CD14-positive monocyte (primary cell): ENCODE measurements around the gene ROBO1. TPM values are rescaled to one million over a fixed set of nuclear protein-coding genes. Genes with fewer than 3 reads are reported as not detected.

ENCODE experiments used
- DNase-seq, 3 donors: peaks; one replicate each; pipeline ENCODE4 v3.0.0-alpha.2; 2011 to 2022
- H2AFZ ChIP-seq: 2 replicates; pipeline ENCODE4 v1.6.0; 2012; ENCODE audit warnings: mild to moderate bottlenecking, low read depth, low read length, inconsistent platforms; ENCODE audit not compliant: insufficient read depth, poor library complexity, severe bottlenecking
- H3K27ac ChIP-seq, 2 donors: 1 replicate in 1 of 2; 2 replicates in 1 of 2; pipeline ENCODE4 v1.5.1; 2012 to 2013; ENCODE audit warnings: low read length in 2 of 2, control low read depth in 1 of 2, inconsistent platforms in 1 of 2, low read depth in 1 of 2, mild to moderate bottlenecking in 1 of 2
- H3K27me3 ChIP-seq, 2 donors: one replicate each; pipeline versions ENCODE4 v1.6.0 to v1.6.1; 2011 to 2013; ENCODE audit warnings: low read length in 2 of 2; ENCODE audit not compliant: control insufficient read depth in 2 of 2, insufficient read depth in 2 of 2
- H3K36me3 ChIP-seq, 2 donors: replicated peaks in 1 of 2; 1 replicate in 1 of 2; 2 replicates in 1 of 2; pipeline versions ENCODE4 v1.5.1 to v1.6.1; 2012 to 2013; ENCODE audit warnings: low read length in 2 of 2, control low read depth in 1 of 2, inconsistent platforms in 1 of 2, mild to moderate bottlenecking in 1 of 2; ENCODE audit not compliant: insufficient read depth in 2 of 2, control insufficient read depth in 1 of 2
- H3K4me1 ChIP-seq, 2 donors: 1 replicate in 1 of 2; 2 replicates in 1 of 2; pipeline versions ENCODE4 v1.5.1 to v1.6.1; 2012 to 2013; ENCODE audit warnings: low read length in 2 of 2, control low read depth in 1 of 2, inconsistent platforms in 1 of 2, mild to moderate bottlenecking in 1 of 2, moderate library complexity in 1 of 2; ENCODE audit not compliant: insufficient read depth in 2 of 2, control insufficient read depth in 1 of 2
- H3K4me2 ChIP-seq: replicated peaks from 2 replicates; pipeline ENCODE3; 2012; ENCODE audit warnings: low read length, moderate library complexity, mild to moderate bottlenecking; ENCODE audit not compliant: poor library complexity, severe bottlenecking; ENCODE audit errors: extremely low read depth
- H3K4me3 ChIP-seq, 3 experiments: fragments of 200-600 bp in 1 of 3; sonication (generic) in 1 of 3; replicated peaks in 1 of 3; 1 replicate in 2 of 3; 2 replicates in 1 of 3; pipeline ENCODE4 v1.5.1; 2011 to 2013; ENCODE audit warnings: low read length in 3 of 3, mild to moderate bottlenecking in 3 of 3, control low read depth in 2 of 3, low read depth in 2 of 3, inconsistent platforms in 1 of 3, moderate library complexity in 1 of 3
- H3K79me2 ChIP-seq: 2 replicates; pipeline ENCODE4 v1.6.0; 2012; ENCODE audit warnings: mild to moderate bottlenecking, control low read depth, inconsistent platforms, low read length, moderate library complexity; ENCODE audit not compliant: insufficient read depth
- H3K9ac ChIP-seq: 2 replicates; pipeline ENCODE4 v1.6.0; 2017; ENCODE audit warnings: low read length, mild to moderate bottlenecking; ENCODE audit not compliant: insufficient read depth, poor library complexity, severe bottlenecking
- H3K9me3 ChIP-seq, 2 donors: replicated peaks in 1 of 2; 1 replicate in 1 of 2; 2 replicates in 1 of 2; pipeline versions ENCODE4 v1.5.1 to v1.6.1; 2012 to 2013; ENCODE audit warnings: low read length in 2 of 2, control low read depth in 1 of 2; ENCODE audit not compliant: control insufficient read depth in 1 of 2, insufficient read depth in 1 of 2
- H4K20me1 ChIP-seq: 2 replicates; pipeline ENCODE4 v1.6.0; 2012; ENCODE audit warnings: mild to moderate bottlenecking, low read length, control low read depth, moderate library complexity; ENCODE audit not compliant: insufficient read depth
- H3K27ac Mint-ChIP-seq, 7 donors: one replicate each; pipeline ENCODE4 v1.8.0; 2020; ENCODE audit warnings: mild to moderate bottlenecking in 7 of 7, mixed read lengths in 7 of 7, moderate library complexity in 6 of 7, inconsistent platforms in 2 of 7
- H3K27me3 Mint-ChIP-seq, 3 donors: one replicate each; pipeline ENCODE4 v1.8.0; 2021 to 2022; ENCODE audit warnings: low read depth in 3 of 3, mild to moderate bottlenecking in 3 of 3, mixed read lengths in 3 of 3, moderate library complexity in 3 of 3, inconsistent platforms in 1 of 3
- H3K36me3 Mint-ChIP-seq, 2 donors: one replicate each; pipeline ENCODE4 v1.8.0; 2020; ENCODE audit warnings: mixed read lengths in 2 of 2, inconsistent platforms in 1 of 2, mild to moderate bottlenecking in 1 of 2
- H3K4me1 Mint-ChIP-seq: one replicate; pipeline ENCODE4 v1.8.0; 2020; ENCODE audit warnings: mild to moderate bottlenecking, mixed read lengths
- H3K4me3 Mint-ChIP-seq, 2 donors: one replicate each; pipeline ENCODE4 v1.8.0; 2020; ENCODE audit warnings: mild to moderate bottlenecking in 2 of 2, mixed read lengths in 2 of 2, moderate library complexity in 1 of 2
- H3K9me3 Mint-ChIP-seq, 7 donors: one replicate each; pipeline ENCODE4 v1.8.0; 2020 to 2022; ENCODE audit warnings: mixed read lengths in 7 of 7, mild to moderate bottlenecking in 6 of 7, moderate library complexity in 6 of 7, inconsistent platforms in 2 of 7
- WGBS: methylation state at CpG from one replicate; pipeline ENCODE4 v1.1.5; 2013; ENCODE audit warnings: missing lambda C conversion rate; ENCODE audit not compliant: insufficient coverage; 5-methylcytosine and 5-hydroxymethylcytosine counted together
- intact Hi-C, 2 donors: fragments of 100-400 bp; cut with micrococcal nuclease; formaldehyde crosslinking; loops; one replicate each; pipeline versions ENCODE4 v1.15.0 to v1.15.1; 2023
- polyA plus RNA-seq, 3 donors: library from polyadenylated mRNA; depleted of rRNA in 1 of 3; unstranded in 2 of 3; stranded (reverse) in 1 of 3; fragments of 300-500 nt in 2 of 3; fragments of >200 nt in 1 of 3; fragmentation: Illumina TruSeq in 2 of 3; gene quantifications; 1 replicate in 2 of 3; 2 replicates in 1 of 3; pipeline ENCODE4 v1.2.3, GENCODE V29; 2012 to 2021
- TF ChIP-seq, protein P1 (sequence below): fragments of 200-600 bp; IDR thresholded peaks from one replicate; pipeline ENCODE4 v1.8.0; 2022; ENCODE audit warnings: antibody characterized with exemption, mild to moderate bottlenecking

The ROBO1 gene
- polyA plus RNA-seq, 3 donors: 0.09 to 0.10 TPM; not detected in 1

DNA sequence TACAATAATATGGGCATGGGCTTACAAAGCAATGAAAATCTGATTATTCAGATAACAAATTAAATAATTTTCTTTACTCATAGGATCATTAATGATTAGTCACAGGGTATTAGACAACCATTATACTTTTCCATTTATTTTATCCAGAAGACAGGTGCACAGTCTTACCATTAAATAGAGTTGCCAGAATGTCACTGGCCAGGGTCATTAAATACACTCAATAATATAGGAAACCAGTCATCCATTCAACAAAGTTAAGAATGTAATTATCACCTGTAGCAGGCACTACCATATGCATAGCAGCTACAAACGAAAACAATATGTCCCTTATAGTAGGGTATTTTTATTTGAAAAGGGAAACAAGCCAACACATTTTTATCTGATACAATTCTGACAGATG is 16.1 kb downstream of the ROBO1 start:
- H3K4me2 ChIP-seq: no peak overlapping the region
- no peaks in the 10 kb centered on the region for H3K4me1 ChIP-seq
- H3K27ac ChIP-seq: no peak overlapping the region
- WGBS: no CpG with 5 or more reads among the region's 1 CpG
- H3K79me2 ChIP-seq: no peaks in the 10 kb centered on the region
- no peak overlapping the region for H2AFZ ChIP-seq
- TF ChIP-seq, protein P1, sequence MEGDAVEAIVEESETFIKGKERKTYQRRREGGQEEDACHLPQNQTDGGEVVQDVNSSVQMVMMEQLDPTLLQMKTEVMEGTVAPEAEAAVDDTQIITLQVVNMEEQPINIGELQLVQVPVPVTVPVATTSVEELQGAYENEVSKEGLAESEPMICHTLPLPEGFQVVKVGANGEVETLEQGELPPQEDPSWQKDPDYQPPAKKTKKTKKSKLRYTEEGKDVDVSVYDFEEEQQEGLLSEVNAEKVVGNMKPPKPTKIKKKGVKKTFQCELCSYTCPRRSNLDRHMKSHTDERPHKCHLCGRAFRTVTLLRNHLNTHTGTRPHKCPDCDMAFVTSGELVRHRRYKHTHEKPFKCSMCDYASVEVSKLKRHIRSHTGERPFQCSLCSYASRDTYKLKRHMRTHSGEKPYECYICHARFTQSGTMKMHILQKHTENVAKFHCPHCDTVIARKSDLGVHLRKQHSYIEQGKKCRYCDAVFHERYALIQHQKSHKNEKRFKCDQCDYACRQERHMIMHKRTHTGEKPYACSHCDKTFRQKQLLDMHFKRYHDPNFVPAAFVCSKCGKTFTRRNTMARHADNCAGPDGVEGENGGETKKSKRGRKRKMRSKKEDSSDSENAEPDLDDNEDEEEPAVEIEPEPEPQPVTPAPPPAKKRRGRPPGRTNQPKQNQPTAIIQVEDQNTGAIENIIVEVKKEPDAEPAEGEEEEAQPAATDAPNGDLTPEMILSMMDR: no peak
- no peaks in the 10 kb centered on the region for H3K4me1 Mint-ChIP-seq
- intact Hi-C loops: no loop called here
- no peaks in the 10 kb centered on the region for H3K36me3 Mint-ChIP-seq
- no peaks in the 10 kb centered on the region for H4K20me1 ChIP-seq
- H3K9ac ChIP-seq: no peak overlapping the region
- no peaks in the 10 kb centered on the region for H3K36me3 ChIP-seq
- H3K9me3 ChIP-seq: peaks cover 0 to 7% of the 10 kb centered on the region in 2 donors
- H3K4me3 ChIP-seq: no peak overlapping the region
- no peaks in the 10 kb centered on the region for H3K27me3 ChIP-seq
- peaks cover 0 to 2% (median 0%) of the 10 kb centered on the region in 3 donors for H3K27me3 Mint-ChIP-seq
- DNase-seq: no peak
- H3K27ac Mint-ChIP-seq: no peak overlapping the region
- peaks cover 0 to 14% (median 2%) of the 10 kb centered on the region in 7 donors for H3K9me3 Mint-ChIP-seq
- no peak overlapping the region for H3K4me3 Mint-ChIP-seq

DNA sequence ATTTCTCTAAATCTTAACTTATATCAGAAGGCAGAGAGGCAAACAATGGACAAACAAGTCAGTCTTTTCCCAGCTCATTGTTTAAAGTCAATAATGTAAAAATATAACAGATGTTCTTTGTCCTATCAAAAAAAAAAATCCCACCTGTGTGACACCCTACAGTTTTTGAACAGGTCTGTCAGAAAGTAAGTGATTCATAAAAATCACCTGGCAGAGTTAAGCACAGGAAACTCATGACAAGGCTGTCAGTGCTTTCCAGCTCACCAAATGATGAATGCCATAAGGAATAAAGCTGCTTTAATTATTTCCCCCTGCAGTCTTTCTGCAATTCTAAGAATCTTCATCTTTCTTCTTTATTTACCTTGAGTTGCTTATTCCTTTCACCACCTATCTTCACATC is 30.3 kb downstream of the ROBO1 start:
- no peak overlapping the region for H3K9ac ChIP-seq
- Mint-ChIP-seq H3K4me3 (no peak overlapping the region), H3K27me3 (peaks cover 0 to 1% (median 0%) of the 10 kb centered on the region in 3 donors), H3K27ac (no peak overlapping the region), H3K36me3 (no peaks in the 10 kb centered on the region), H3K9me3 (peaks cover 0 to 9% (median 4%) of the 10 kb centered on the region in 7 donors), H3K4me1 (no peaks in the 10 kb centered on the region)
- H3K36me3 ChIP-seq: no peaks in the 10 kb centered on the region
- H3K4me2 ChIP-seq: no peak overlapping the region
- no peaks in the 10 kb centered on the region for H3K4me1 ChIP-seq
- intact Hi-C loops: no loop called here
- H4K20me1 ChIP-seq: no peaks in the 10 kb centered on the region
- TF ChIP-seq, protein P1: no peak
- no peaks in the 10 kb centered on the region for H3K79me2 ChIP-seq
- DNase-seq: no peak
- no peaks in the 10 kb centered on the region for H3K27me3 ChIP-seq
- no peaks in the 10 kb centered on the region for H3K9me3 ChIP-seq
- no peak overlapping the region for H3K4me3 ChIP-seq
- no peak overlapping the region for H3K27ac ChIP-seq
- no peak overlapping the region for H2AFZ ChIP-seq
